Measurements from ENCODE around the gene CELF2.

DNA sequence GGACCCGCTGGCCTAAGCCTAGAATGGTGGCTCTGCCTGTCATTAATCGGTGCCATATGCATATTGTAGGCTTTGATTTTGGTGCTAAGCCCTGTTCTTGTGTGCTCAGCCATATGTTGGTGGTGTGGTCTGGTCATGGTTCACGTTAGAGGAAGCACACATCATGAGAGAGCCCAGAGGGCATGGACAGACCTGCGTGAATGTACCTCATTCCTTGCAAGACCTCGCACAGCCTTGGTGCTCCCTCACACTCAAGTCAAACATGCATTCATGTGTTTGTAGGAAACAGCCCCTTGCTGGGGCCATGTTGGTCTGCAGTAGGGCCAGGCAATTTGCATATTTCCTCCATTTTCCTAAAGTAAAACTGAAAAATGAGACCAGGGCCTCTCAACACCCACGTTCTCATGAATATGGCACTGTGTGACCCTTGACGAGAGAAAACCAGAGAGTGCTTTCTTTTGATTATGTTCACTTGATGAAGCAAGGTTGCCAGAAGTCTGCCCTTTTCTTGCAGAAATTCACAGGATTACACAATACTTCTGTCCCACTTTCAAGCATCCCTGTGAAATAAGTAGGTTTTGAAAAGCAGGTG is 268.7 kb downstream of the CELF2 start:
- TF ChIP-seq, protein P1, sequence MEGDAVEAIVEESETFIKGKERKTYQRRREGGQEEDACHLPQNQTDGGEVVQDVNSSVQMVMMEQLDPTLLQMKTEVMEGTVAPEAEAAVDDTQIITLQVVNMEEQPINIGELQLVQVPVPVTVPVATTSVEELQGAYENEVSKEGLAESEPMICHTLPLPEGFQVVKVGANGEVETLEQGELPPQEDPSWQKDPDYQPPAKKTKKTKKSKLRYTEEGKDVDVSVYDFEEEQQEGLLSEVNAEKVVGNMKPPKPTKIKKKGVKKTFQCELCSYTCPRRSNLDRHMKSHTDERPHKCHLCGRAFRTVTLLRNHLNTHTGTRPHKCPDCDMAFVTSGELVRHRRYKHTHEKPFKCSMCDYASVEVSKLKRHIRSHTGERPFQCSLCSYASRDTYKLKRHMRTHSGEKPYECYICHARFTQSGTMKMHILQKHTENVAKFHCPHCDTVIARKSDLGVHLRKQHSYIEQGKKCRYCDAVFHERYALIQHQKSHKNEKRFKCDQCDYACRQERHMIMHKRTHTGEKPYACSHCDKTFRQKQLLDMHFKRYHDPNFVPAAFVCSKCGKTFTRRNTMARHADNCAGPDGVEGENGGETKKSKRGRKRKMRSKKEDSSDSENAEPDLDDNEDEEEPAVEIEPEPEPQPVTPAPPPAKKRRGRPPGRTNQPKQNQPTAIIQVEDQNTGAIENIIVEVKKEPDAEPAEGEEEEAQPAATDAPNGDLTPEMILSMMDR (IDR thresholded peaks at IDR 0.05) = no peak
- TF ChIP-seq POLR2A (IDR thresholded peaks at IDR 0.05) (no peak), POLR2AphosphoS5 (IDR thresholded peaks at IDR 0.05; ENCODE audit: insufficient read depth in 1 of 2, low read depth in 1 of 2) (no peak)

Data from vagina (tissue), 2 donors.